Activated CD8-positive, alpha-beta memory T cell treated with anti-CD3 and anti-CD28 coated beads, Interleukin-2, amount 10 ng/mL, durations not matched to agents 7 days and 5 days (primary cell): ENCODE results near the gene CHP1. TPM values are rescaled to one million over a fixed set of nuclear protein-coding genes. Genes with fewer than 3 reads are reported as not detected.
"Not testable (repeated sequence)": the region's sequence is repeated elsewhere in the genome, so short reads cannot be mapped to it uniquely, and the experiment has no call there.

Experiments
- ATAC-seq: fragments of 150-1000 bp; cut with Tn5 transposase; one replicate; pipeline ENCODE4 v1.10.0; 2021; ENCODE audit warnings: moderate library complexity
- CTCF ChIA-PET: fragments of 350-600 bp; sonication (Branson Sonifier 250); formaldehyde crosslinking; loops from one replicate; lab custom pipeline; 2021; ENCODE audit warnings: antibody characterized with exemption; lab: Charles Lee
- DNase-seq: peaks from one replicate; pipeline ENCODE4 v3.0.0-alpha.2; 2020
- H3K27ac Mint-ChIP-seq: one replicate; pipeline ENCODE4 v1.8.0; 2021; ENCODE audit warnings: mild to moderate bottlenecking, mixed read lengths
- H3K27me3 Mint-ChIP-seq: one replicate; pipeline ENCODE4 v1.8.0; 2021; ENCODE audit warnings: mixed read lengths
- H3K36me3 Mint-ChIP-seq: one replicate; pipeline ENCODE4 v1.8.0; 2021; ENCODE audit warnings: mild to moderate bottlenecking, mixed read lengths
- H3K4me1 Mint-ChIP-seq: one replicate; pipeline ENCODE4 v1.8.0; 2021; ENCODE audit warnings: mixed read lengths
- H3K4me3 Mint-ChIP-seq: one replicate; pipeline ENCODE4 v1.8.0; 2021; ENCODE audit warnings: mild to moderate bottlenecking, moderate library complexity, mixed read lengths
- H3K9me3 Mint-ChIP-seq: one replicate; pipeline ENCODE4 v1.8.0; 2022; ENCODE audit warnings: low read depth, mixed read lengths
- total RNA-seq, 2 experiments: library from RNA; stranded (reverse); gene quantifications; one replicate each; pipeline ENCODE4 v1.2.3, GENCODE V29; 2021

The CHP1 gene
- total RNA-seq, 2 experiments from 2014 or later = 47.5 to 54.1 TPM

- Mint-ChIP-seq H3K27ac (peak overlapping the region; percentile 95), H3K36me3 (peaks cover 50% of the 10 kb centered on the region), H3K4me3 (peak overlapping the region; percentile 94), H3K4me1 (peaks cover 51% of the 10 kb centered on the region), H3K27me3 (peaks cover 2% of the 10 kb centered on the region), H3K9me3 (no peaks in the 10 kb centered on the region)
- ATAC-seq = no peak
- DNase-seq = no peak
- CTCF ChIA-PET = interaction anchor here (1.0 to 1.8 kb wide), 7 partner anchors 25 to 378 kb away, joined by 3 to 7 read pairs (median 4); partner anchors contain the start of genes CHP1, EXD1, INO80 and NUSAP1
These were observed 53.5 kb downstream of the CHP1 start for GRCh38 chr15:41284427-41285177.

GRCh38 chr15:41285285-41285684, 54.2 kb downstream of the CHP1 start:
- H3K36me3 Mint-ChIP-seq = peaks cover 48% of the 10 kb centered on the region

DNA sequence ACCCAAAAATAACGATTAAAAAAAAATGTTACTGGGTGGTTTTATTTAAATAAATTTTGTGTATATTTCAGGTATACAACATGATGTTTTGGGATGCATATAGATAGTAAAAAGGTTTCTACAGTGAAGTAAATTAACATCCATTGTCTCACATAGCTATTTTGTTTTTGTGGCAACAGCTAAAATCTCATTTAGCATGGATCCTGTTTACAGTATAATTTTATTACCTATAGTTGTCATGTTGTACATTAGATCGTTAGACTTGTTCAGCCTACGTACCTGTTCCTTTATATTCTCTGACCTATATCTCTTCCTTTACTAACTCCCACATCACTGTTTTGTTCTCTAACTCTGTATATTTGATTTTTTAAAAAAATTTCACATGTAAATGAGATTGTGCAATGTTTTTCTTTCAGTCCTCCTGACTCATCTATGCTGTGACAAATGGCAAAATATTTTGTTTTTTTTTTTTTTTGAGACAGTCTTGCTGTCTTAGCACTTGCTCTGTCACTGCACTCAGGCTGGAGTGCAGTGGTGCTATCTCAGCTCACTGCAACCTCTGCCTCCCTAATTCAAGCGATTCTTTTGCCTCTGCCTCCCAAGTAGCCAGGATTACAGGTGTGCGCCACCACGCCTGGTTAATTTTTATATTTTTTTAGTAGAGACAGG, 55.7 kb downstream of the CHP1 start:
- ATAC-seq (no peak), DNase-seq (no peak)
- H3K4me1 Mint-ChIP-seq = peaks cover 64% of the 10 kb centered on the region
- CTCF ChIA-PET = interaction anchor here (1.6 kb wide), 1 partner anchor 428 kb away, joined by 5 read pairs; no protein-coding TSS in a partner anchor
- H3K27me3 Mint-ChIP-seq = peaks cover 2% of the 10 kb centered on the region
- H3K4me3 Mint-ChIP-seq = peak overlapping the region; percentile 9
- H3K27ac Mint-ChIP-seq = peak overlapping the region; percentile 16
- H3K36me3 Mint-ChIP-seq = peaks cover 57% of the 10 kb centered on the region
- H3K9me3 Mint-ChIP-seq = no peaks in the 10 kb centered on the region

More at GRCh38 chr15:41285285-41285684, 54.2 kb downstream of the CHP1 start:
- ATAC-seq (no peak), DNase-seq (no peak)
- H3K27ac Mint-ChIP-seq = peak overlapping the region; percentile 95
- H3K4me1 Mint-ChIP-seq = peaks cover 53% of the 10 kb centered on the region
- no peaks in the 10 kb centered on the region for H3K9me3 Mint-ChIP-seq
- peak overlapping the region; percentile 94 for H3K4me3 Mint-ChIP-seq
- H3K27me3 Mint-ChIP-seq = peaks cover 2% of the 10 kb centered on the region
- CTCF ChIA-PET = interaction anchor here (0.8 to 1.8 kb wide), 5 partner anchors 47 to 426 kb away, joined by 3 to 5 read pairs (median 5); partner anchors contain the start of genes CHP1, EXD1, NUSAP1 and OIP5

DNA sequence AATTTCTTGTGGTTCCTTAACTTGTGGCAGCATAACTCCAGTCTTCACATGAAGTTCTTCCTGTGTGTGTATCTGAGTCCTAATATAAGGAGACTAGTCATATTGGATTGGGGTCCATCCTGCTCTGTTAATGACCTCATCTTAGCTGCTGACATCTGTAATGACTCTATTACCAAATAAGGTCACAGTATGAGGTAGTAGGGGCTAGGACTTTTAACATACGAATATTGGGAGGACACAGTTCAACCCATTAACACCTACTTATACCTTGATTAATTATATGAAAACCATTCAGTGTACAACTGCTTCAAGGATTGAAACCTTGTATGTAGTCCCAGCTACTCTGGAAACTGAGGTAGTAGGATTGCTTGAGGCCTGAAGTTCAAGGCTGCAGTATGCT, 57.4 kb downstream of the CHP1 start:
- H3K27me3 Mint-ChIP-seq = peaks cover 2% of the 10 kb centered on the region
- DNase-seq = no peak
- ATAC-seq = no peak
- peaks cover 62% of the 10 kb centered on the region for H3K36me3 Mint-ChIP-seq
- peaks cover 53% of the 10 kb centered on the region for H3K4me1 Mint-ChIP-seq
- no peaks in the 10 kb centered on the region for H3K9me3 Mint-ChIP-seq
- CTCF ChIA-PET = no interaction called here
- peak overlapping the region; percentile 21 for H3K4me3 Mint-ChIP-seq
- H3K27ac Mint-ChIP-seq = peak overlapping the region; percentile 18

DNA sequence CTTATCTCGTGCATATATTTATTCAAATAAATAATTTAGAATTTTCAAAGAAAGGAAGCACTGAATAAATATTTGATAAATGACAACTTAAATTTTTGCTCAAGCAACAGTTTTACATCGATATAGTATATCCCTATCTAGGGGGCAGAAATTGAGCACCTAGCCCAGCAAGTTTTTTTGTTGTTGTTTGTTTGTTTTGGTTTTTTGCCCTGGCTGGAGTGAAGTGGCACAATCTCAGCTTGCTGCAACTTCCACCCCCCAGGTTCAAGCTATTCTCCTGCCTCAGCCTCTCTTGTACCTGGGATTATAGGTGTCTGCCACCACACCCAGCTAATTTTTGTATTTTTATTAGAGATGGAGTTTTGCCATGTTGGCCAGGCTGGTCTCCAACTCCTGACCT, 58.9 kb downstream of the CHP1 start:
- H3K4me1 Mint-ChIP-seq = peaks cover 51% of the 10 kb centered on the region
- no peaks in the 10 kb centered on the region for H3K9me3 Mint-ChIP-seq
- no peaks in the 10 kb centered on the region for H3K27me3 Mint-ChIP-seq
- ATAC-seq (no peak), DNase-seq (no peak)
- peaks cover 61% of the 10 kb centered on the region for H3K36me3 Mint-ChIP-seq
- H3K4me3 Mint-ChIP-seq = no peak overlapping the region
- CTCF ChIA-PET = no interaction called here
- H3K27ac Mint-ChIP-seq = no peak overlapping the region

DNA sequence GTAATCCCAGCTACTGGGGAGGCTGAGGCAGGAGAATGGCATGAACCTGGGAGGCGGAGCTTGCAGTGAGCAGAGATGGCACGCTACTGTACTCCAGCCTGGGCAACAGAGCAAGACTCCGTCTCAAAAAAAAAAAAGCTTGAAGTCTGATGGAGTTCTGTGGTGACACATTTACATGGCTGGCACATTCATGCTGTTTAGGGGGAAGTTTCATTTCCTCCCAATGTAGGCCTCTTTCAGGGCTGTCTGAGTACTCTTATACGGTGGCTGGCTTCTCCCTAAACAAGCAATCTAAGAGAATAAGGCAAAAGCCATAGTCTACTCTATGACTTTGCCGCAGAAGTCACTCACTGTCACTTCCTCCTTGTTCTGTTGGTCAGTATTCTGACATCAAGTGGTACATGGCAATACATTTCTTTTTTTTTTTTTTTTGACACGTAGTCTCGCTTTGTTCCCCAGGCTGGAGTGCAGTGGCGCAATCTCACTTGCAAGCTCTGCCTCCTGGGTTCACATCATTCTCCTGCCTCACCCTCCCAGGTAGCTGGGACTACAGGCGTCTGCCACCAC, 60.1 kb downstream of the CHP1 start:
- peaks cover 57% of the 10 kb centered on the region for H3K36me3 Mint-ChIP-seq
- ATAC-seq (peak; percentile 22), DNase-seq (no peak)
- H3K9me3 Mint-ChIP-seq = no peaks in the 10 kb centered on the region
- H3K27ac Mint-ChIP-seq = peak overlapping the region; percentile 36
- no peak overlapping the region for H3K4me3 Mint-ChIP-seq
- peaks cover 43% of the 10 kb centered on the region for H3K4me1 Mint-ChIP-seq
- CTCF ChIA-PET = no interaction called here
- no peaks in the 10 kb centered on the region for H3K27me3 Mint-ChIP-seq

- DNase-seq (no peak), ATAC-seq (no peak)
- Mint-ChIP-seq H3K9me3 (no peaks in the 10 kb centered on the region), H3K27me3 (no peaks in the 10 kb centered on the region), H3K27ac (peak overlapping the region; percentile 43), H3K36me3 (peaks cover 45% of the 10 kb centered on the region), H3K4me1 (peaks cover 33% of the 10 kb centered on the region), H3K4me3 (no peak overlapping the region)
- CTCF ChIA-PET = interaction anchor here (0.8 kb wide), 1 partner anchor 12 kb away, joined by 3 read pairs; no protein-coding TSS in a partner anchor
These were observed 61.5 kb downstream of the CHP1 start for GRCh38 chr15:41292521-41292920.

- H3K4me3 Mint-ChIP-seq, DNase-seq, H3K27me3 Mint-ChIP-seq, H3K9me3 Mint-ChIP-seq, ATAC-seq, H3K27ac Mint-ChIP-seq: not testable (repeated sequence)
- CTCF ChIA-PET = interaction anchor here (1.4 kb wide), 1 partner anchor 9 kb away, joined by 3 read pairs; no protein-coding TSS in a partner anchor
- H3K4me1 Mint-ChIP-seq = peaks cover 15% of the 10 kb centered on the region
- H3K36me3 Mint-ChIP-seq = peaks cover 27% of the 10 kb centered on the region
These were observed 70.1 kb downstream of the CHP1 start for GRCh38 chr15:41301139-41301538.

- Mint-ChIP-seq H3K4me3 (no peak overlapping the region), H3K27me3 (no peaks in the 10 kb centered on the region), H3K9me3 (no peaks in the 10 kb centered on the region), H3K27ac (no peak overlapping the region), H3K36me3 (peaks cover 27% of the 10 kb centered on the region), H3K4me1 (peaks cover 15% of the 10 kb centered on the region)
- ATAC-seq (no peak), DNase-seq (no peak)
- CTCF ChIA-PET = no interaction called here
These were observed 70.5 kb downstream of the CHP1 start for GRCh38 chr15:41301587-41301986.

DNA sequence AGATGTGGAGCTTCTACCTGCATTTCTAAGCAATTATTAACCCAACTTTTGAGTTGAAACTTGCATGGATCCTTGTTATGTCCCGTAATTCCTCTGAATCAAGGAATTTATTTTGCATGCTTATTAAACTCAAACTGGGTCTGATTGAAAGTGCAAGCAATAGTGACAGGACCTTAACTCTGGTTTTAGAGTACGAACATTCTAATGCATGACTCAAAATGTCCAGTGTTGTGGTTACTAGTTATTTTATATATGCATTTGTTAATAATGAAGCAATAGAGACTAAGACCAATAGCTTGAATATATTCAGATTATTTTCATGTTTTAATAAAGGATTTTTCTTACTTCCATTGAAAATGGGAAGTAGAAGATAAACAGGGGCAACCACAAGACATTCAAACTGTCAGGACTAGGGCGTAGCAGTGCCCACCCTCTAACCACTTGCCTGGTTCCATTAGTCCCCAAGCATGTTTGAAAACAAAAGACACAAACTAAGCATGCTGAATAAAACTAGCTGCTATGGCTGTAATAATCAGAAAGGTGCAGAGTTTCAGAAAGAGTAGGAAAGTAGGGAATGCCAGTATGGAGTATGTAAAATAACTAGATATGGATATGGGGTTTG, 73.2 kb downstream of the CHP1 start:
- Mint-ChIP-seq H3K4me1 (peaks cover 23% of the 10 kb centered on the region), H3K9me3 (no peaks in the 10 kb centered on the region), H3K27ac (no peak overlapping the region), H3K27me3 (no peaks in the 10 kb centered on the region), H3K4me3 (no peak overlapping the region), H3K36me3 (peaks cover 23% of the 10 kb centered on the region)
- DNase-seq (no peak), ATAC-seq (no peak)
- CTCF ChIA-PET = interaction anchor here (0.9 to 1.6 kb wide), 2 partner anchors 12 to 28 kb away, joined by 3 to 4 read pairs; partner anchors contain the start of genes NUSAP1 and OIP5

DNA sequence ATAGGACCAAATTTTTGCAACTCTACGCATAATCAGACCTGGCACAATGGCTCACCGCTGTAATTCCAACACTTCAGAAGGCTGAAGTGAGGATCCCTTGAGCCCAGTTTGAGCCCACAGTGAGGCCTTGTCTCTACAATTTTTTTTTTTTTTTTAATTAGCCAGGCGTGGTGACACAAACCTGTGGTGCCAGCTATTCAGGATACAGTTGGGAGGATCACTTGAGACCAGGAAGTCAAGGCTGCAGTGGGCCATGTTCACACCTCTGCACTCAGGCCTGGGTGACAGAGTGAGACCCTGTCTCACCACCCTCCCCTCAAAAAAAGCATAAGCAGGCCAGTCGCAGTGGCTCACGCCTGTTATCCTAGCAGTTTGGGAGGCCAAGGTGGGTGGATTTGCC, 76.6 kb downstream of the CHP1 start:
- Mint-ChIP-seq H3K9me3 (no peaks in the 10 kb centered on the region), H3K4me3 (no peak overlapping the region), H3K36me3 (peaks cover 14% of the 10 kb centered on the region), H3K4me1 (peaks cover 18% of the 10 kb centered on the region), H3K27ac (no peak overlapping the region), H3K27me3 (no peaks in the 10 kb centered on the region)
- DNase-seq = no peak
- CTCF ChIA-PET = no interaction called here
- no peak for ATAC-seq

DNA sequence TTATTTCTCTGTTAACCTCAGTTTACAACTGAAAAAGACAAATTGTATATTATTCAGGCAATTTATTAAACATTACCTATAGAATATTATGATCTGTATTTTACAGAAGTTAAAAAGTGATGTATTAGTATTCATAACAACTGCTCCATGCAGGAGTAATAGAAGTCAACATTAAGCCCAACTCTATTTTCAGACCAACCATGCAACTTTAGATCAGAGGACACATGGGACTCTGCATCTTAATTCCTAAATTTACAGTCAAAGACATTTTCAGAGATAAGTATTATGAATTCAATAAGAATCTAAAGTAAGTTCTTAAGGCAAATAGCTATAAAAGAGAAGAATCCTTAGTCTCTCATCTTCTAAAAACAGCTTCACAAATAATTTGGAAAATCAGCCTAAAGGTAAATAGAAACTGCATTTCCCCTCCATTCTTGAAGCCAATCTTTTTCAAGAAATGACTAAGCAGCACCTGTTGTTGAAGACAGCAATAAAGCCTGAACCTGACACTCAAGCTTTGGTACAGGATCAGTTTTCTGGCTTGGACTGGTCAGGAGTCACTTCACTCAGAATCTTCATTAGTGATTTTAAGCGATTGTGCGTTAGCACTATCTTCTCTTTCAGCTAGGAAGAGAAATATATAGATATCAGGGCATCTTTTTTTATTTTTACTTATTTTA, 78.3 kb downstream of the CHP1 start:
- Mint-ChIP-seq H3K27me3 (no peaks in the 10 kb centered on the region), H3K36me3 (peaks cover 27% of the 10 kb centered on the region), H3K9me3 (no peaks in the 10 kb centered on the region), H3K4me3 (no peak overlapping the region), H3K27ac (peak overlapping the region; percentile 57), H3K4me1 (peaks cover 18% of the 10 kb centered on the region)
- ATAC-seq (peak; percentile 23), DNase-seq (no peak)
- CTCF ChIA-PET = interaction anchor here (0.7 to 1.7 kb wide), 3 partner anchors 9 to 141 kb away, joined by 3 to 4 read pairs (median 3); no protein-coding TSS in a partner anchor
